Sigmoid colon (tissue), 4 donors: Measurements from ENCODE around the gene ALPG.
"Not testable (repeated sequence)": the region's sequence is repeated elsewhere in the genome, so short reads cannot be mapped to it uniquely, and the experiment has no call there.

Source experiments
- CTCF ChIP-seq, 4 experiments: fragments of 450-650 bp in 3 of 4; fragments of 200-600 bp in 1 of 4; IDR thresholded peaks; one replicate each; pipeline ENCODE4 v1.5.1; 2016 to 2019; ENCODE audit warnings: antibody characterized with exemption in 4 of 4, mild to moderate bottlenecking in 3 of 4, moderate library complexity in 2 of 4
- EP300 ChIP-seq, 4 donors: sonication (generic); formaldehyde crosslinking; IDR thresholded peaks; one replicate each; pipeline ENCODE4 v1.6.1; 2017; ENCODE audit warnings: antibody characterized with exemption in 4 of 4
- POLR2A ChIP-seq, 2 donors: fragments of 450-650 bp; IDR thresholded peaks; one replicate each; pipeline ENCODE4 v1.6.1; 2016; ENCODE audit warnings: antibody characterized with exemption in 2 of 2, mild to moderate bottlenecking in 2 of 2, moderate library complexity in 2 of 2
- POLR2AphosphoS5 ChIP-seq, 4 donors: sonication (generic); formaldehyde crosslinking; IDR thresholded peaks; one replicate each; pipeline ENCODE4 v1.6.1; 2017; ENCODE audit warnings: antibody characterized with exemption in 4 of 4

DNA sequence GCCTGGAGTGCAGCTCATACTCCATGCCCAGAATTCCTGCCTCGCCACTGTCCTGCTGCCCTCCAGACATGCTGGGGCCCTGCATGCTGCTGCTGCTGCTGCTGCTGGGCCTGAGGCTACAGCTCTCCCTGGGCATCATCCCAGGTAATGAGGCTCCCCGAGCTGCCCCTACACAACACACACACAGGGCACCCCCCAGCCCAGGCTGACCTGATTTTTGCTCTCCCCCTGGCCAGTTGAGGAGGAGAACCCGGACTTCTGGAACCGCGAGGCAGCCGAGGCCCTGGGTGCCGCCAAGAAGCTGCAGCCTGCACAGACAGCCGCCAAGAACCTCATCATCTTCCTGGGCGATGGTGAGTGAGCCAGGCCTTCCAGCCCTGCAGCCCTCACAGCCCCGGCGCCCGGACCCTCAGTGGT, 27.9 kb upstream of the ALPG start, which contains the start of gene ALPP:
- TF ChIP-seq CTCF, POLR2A, POLR2AphosphoS5, EP300 (IDR thresholded peaks at IDR 0.05): not testable (repeated sequence)
